ENCODE data around the gene MAP1A.

MAP1A gene

GRCh38 chr15:43517354-43518196 lies at the start of gene MAP1A:
TSS of gene MAP1A (plus strand) at chr15:43517608. CDS start at chr15:43521474, 3,866 bp downstream.
- DNase-seq (ENCODE audit: low read depth in 2 of 2): no peak

- DNase-seq (ENCODE audit: low read depth in 2 of 2): no peak
Measured at GRCh38 chr15:43469867-43470266, 47.5 kb upstream of the MAP1A start.

DNA sequence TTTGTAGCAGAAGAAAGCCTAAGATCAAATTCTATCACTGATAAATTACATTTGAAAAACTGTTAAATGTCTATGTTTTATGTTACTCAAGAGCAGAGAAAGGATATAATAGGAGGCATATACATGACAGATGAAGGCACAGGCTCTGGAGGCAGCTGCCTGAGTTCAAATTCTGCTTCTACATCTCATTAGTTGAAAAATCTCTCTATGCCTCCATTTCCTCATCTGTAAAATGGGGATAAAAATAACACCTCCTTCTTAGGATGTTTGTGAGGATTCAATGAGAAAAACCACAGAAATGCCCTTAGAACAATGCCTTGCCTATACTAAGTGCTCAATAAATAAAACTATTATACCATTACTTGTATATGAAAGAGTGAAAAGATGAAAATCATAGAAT lies 45.4 kb upstream of the MAP1A start:
- no peak for DNase-seq (ENCODE audit: low read depth in 2 of 2)

GRCh38 chr15:43473885-43474284 lies 43.5 kb upstream of the MAP1A start:
- DNase-seq (ENCODE audit: low read depth in 2 of 2): no peak

- no peak for DNase-seq (ENCODE audit: low read depth in 2 of 2)
Measured at GRCh38 chr15:43483297-43484128, 33.9 kb upstream of the MAP1A start.

DNA sequence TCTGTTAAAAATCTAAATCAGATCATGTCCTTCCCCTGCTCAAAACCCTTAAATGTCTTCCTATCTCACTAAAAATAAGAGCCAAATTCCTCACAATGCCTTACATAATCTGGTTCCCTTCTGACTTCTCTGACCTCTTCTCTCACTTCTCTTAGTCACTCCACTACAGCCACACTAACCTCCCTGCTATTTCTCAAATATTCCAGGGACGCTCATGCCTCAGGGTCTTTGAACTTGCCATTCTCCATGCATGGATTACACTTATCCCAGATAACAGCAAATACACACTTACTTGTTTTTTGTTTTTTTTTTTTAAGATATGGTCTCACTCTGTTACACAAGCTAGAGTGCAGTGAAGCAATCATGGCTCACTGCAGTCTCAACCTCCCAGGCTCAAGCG lies 33.0 kb upstream of the MAP1A start:
- DNase-seq (ENCODE audit: low read depth in 2 of 2): no peak

GRCh38 chr15:43487271-43487895 lies 30.0 kb upstream of the MAP1A start:
- no peak for DNase-seq (ENCODE audit: low read depth in 2 of 2)

DNA sequence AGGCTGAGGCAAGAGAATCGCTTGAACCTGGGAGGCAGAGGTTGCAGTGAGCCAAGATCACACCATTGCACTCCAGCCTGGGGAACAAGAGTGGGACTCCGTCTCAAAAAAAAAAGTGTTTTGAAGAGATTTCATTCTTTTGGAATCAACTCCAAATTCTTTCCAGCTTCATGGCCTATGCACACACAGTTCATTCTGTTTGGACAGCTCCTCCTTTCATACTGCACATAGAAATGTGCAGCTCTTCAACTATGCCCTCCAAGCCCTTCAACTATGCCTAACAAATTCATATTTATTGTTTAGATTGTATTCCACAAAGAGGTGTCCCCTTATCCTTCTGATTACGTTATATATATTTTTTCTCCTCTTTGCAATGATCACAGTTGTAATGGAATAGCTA lies 28.6 kb upstream of the MAP1A start:
- DNase-seq (ENCODE audit: low read depth in 2 of 2): no peak

DNA sequence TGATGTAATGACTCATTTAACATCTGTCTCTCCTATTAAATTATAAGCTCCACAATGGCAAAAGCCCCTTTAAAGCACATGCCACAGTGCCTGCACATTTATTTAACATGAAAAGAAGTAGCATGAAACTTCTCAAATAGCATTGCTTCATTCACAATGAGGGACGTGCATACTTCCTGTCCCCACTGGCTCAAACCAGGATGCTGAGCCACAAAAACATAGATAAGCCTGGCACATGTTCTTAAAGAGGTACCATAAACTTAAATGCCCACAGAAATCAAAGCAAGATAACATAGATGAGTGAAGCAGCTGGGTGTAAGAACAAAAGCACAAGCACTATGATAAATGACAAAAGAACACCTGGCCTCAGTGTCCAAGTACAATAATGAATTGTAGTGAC lies 28.2 kb upstream of the MAP1A start:
- no peak for DNase-seq (ENCODE audit: low read depth in 2 of 2)

- no peak for DNase-seq (ENCODE audit: low read depth in 2 of 2)
Measured at GRCh38 chr15:43492266-43492665, 25.1 kb upstream of the MAP1A start.

- DNase-seq (ENCODE audit: low read depth in 2 of 2): peak; percentile 93 to 95
Measured at GRCh38 chr15:43492673-43493601, 24.5 kb upstream of the MAP1A start, which contains the start of gene TP53BP1. TSS of gene TP53BP1 (minus strand) at chr15:43493156. CDS start at chr15:43493043, 113 bp downstream.

DNA sequence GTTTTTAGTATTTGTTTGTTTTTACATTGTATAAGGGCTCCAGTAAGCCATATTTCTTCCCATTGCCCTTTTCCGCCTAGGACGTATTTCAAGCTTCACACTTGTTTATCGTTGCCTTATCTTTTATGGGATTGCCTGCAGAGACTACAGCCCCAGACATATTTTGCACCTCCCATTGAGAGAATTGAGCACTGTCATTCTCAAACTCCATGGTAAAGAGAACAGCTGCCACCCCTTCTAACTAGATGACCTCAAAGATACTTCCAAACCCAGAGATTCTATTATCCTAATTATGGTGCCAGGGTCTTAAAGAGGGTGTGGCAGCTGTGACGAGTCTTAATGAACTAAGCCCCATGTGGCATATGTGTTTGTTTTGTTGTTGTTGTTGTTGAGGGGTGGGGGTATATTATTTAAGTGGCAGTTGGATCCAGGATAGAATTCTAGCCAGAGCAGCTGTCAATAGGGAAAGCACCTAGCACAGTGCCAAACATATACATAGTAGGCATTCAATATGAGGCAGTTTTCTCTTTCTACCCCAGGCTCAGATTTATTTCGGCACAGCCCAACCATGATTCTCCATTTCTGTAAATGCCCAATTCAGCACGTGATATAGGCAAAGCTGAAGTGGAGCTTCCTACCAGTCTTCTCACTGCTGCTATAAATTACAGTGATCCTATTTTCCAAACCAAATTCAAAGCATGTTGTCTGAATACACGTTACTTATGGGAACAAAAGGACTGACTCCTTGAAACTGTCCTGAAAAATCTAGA lies 23.5 kb upstream of the MAP1A start:
- no peak for DNase-seq (ENCODE audit: low read depth in 2 of 2)

GRCh38 chr15:43498990-43499389 lies 18.4 kb upstream of the MAP1A start:
- DNase-seq (ENCODE audit: low read depth in 2 of 2): no peak

- no peak for DNase-seq (ENCODE audit: low read depth in 2 of 2)
Measured at GRCh38 chr15:43499635-43500034, 17.8 kb upstream of the MAP1A start.

DNA sequence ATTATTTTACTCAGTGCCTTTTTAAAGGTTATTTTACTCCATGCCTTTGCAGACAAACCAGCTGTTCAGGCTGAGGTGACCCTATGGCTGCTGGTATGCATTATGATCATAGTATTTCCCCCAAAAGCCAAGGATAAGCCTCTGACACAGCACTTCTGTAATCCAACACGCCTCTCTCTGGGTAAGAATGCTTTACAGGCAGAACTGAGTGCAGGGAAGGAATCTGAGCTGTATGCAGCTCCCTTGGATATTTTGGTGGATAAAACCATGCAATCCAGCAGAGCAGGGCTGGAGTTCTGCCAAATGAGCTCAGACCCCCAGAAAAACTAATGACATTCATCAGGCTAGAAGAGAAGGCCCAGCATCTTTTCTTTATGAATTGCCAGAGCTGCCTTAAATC lies 11.7 kb upstream of the MAP1A start:
- DNase-seq (ENCODE audit: low read depth in 2 of 2): no peak

DNA sequence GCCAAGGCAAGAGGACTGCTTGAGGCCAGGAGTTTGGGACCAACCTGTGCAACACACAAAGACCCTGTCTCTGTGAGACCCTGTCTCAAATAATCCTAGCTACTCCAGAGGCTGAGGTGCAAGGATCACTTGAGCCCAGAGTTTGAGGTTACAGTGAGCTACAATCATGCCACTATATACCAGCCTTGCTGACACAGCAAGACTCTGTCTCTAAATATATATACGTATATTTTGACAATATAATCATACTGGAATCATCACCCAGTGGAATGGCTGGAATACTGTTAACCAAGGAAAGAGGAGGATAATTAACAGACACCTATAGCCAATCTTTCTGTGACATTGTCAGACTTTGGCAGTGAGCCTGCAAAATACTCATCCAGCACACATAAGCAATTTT lies 9.0 kb upstream of the MAP1A start:
- no peak for DNase-seq (ENCODE audit: low read depth in 2 of 2)

DNA sequence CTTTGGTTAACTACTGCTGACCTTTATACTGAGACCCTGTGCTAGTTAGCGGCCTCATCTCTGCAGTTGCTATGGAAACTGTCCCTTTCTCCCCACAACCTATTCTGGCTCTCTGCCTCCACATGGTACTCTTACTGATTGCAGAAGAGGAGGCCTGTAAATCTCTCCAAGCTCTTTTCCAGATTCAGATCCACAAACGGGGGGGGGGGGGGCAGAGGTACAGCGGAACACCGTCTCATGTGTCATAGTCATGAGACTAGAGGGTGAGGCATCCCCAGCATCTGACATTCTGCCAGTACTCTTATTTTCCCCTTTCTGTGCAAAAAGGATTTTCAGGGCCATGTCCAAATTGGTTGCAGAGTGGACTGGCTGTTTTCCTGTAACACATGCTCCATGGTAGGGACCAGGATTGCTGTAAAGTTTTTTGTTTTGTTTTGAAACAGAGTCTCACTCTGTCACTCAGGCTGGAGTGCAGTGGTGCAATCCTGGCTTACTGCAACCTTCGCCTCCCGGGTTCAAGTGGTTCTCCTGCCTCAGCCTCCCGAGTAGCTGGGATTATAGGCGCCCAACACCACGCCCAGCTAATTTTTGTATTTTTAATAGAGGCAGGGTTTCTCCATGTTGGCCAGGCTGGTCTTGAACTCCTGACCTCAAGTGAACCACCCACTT lies 8.3 kb upstream of the MAP1A start:
- no peak for DNase-seq (ENCODE audit: low read depth in 2 of 2)

DNA sequence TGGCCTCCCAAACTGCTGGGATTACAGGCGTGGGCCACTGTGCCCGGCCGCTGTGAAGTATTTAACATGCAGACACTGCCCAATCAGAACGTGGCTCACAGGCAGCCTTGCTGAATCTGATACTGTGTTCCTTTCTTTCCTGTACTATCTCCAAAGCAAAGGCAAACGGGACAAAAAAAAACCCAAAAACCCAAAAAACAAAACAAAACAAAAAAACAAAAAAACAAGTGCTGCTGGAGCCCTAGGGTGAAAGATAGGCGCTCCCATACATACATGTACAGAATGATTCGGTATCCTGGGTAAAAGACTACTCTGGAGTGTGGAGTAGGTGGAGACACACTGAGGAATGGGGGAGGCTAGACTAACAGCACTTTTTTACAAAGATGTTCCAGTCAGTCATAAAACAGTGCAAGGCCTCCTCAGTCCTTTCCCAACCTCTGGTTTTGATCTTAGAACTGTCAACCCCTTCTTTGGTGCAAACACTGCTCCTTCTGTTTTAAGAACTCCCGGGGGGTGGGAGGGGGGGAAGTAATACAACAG lies 7.7 kb upstream of the MAP1A start:
- no peak for DNase-seq (ENCODE audit: low read depth in 2 of 2)

GRCh38 chr15:43510200-43511011 lies 7.0 kb upstream of the MAP1A start:
- peak; percentile 94 to 96 for DNase-seq (ENCODE audit: low read depth in 2 of 2)
